Amygdala (tissue), 56 donors: ENCODE data around the gene CAP1.
"Not testable (repeated sequence)": the region's sequence is repeated elsewhere in the genome, so short reads cannot be mapped to it uniquely, and the experiment has no call there.

Experiments used
- DNase-seq, 56 donors: peaks; one replicate each; lab custom pipeline; 2025; lab: John Stamatoyannopoulos, UW

Gene CAP1, protein sequence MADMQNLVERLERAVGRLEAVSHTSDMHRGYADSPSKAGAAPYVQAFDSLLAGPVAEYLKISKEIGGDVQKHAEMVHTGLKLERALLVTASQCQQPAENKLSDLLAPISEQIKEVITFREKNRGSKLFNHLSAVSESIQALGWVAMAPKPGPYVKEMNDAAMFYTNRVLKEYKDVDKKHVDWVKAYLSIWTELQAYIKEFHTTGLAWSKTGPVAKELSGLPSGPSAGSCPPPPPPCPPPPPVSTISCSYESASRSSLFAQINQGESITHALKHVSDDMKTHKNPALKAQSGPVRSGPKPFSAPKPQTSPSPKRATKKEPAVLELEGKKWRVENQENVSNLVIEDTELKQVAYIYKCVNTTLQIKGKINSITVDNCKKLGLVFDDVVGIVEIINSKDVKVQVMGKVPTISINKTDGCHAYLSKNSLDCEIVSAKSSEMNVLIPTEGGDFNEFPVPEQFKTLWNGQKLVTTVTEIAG

GRCh38 chr1:40040511-40041465, at the start of gene CAP1:
Gene CAP1 (plus strand): TSS chr1:40040729. CDS start chr1:40059347, 18,618 bp downstream.
- peak; percentile 85 to 100 (median 97) for DNase-seq

GRCh38 chr1:39992234-39992633, 48.3 kb upstream of the CAP1 start:
- no peak for DNase-seq

DNA sequence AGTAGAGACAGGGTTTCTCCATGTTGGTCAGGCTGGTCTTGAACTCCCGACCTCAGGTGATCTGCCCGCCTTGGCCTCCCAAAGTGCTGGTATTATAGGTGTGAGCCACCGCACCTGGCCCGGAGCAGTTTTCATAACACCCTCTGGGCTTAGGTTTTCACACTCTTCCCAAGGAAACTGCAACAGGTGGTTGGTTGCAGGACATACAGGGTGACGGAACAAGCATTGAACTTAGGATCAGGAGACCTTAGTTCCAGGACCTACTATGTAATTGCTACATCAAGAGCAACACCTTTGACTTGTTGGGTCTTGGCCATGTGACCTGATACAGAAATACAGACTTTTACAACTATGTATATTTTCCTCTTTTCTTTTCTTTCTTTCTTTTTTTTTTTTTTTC, 47.6 kb upstream of the CAP1 start:
- no peak for DNase-seq

DNA sequence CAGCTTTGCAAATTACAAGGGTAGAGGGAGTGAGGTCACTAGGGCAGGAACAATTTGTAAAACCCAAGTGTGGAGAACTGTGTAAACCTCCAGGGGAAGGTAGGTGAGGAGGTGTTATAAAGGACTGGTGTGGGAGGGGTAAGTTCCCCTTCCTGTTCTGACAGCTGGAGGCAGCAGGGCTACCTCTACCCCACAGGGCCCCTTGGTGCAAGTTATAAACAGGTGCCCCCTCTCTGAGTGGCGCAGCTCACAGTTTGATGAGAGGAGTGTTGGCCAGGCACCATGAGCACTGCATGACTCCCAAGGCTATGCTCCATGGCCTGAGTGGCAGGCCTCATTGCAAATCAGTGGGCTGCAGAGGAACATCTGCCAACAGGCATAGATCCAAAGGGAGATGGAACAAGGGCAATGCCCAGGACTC, 44.5 kb upstream of the CAP1 start:
- no peak for DNase-seq

- no peak for DNase-seq
Observed at GRCh38 chr1:39996396-39997004, 44.0 kb upstream of the CAP1 start.

DNA sequence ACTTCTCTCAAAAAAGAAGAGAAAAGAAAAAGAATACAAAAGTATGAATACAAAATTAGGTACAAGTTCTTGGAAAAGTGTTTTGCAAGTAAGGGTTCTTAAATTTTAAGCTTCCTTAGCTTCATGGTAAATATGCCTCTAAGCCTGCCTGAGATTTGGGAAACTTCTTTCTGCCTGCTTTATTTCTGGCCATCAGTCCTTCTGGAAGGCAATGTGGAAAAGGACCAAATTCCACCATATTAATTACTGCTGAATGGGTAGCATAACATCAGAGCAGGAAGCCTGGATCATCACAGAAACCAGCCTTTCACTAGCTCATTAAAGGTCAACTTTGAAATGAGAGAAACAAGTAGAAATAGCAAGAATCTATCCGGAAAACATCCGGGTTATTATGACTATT, 39.1 kb upstream of the CAP1 start:
- DNase-seq: no peak

GRCh38 chr1:40003156-40004093, 37.1 kb upstream of the CAP1 start:
- no peak for DNase-seq

- DNase-seq: peak in 5 of 56 donors; percentile 5 to 61 (median 14)
Observed at GRCh38 chr1:40004857-40005256, 35.7 kb upstream of the CAP1 start.

DNA sequence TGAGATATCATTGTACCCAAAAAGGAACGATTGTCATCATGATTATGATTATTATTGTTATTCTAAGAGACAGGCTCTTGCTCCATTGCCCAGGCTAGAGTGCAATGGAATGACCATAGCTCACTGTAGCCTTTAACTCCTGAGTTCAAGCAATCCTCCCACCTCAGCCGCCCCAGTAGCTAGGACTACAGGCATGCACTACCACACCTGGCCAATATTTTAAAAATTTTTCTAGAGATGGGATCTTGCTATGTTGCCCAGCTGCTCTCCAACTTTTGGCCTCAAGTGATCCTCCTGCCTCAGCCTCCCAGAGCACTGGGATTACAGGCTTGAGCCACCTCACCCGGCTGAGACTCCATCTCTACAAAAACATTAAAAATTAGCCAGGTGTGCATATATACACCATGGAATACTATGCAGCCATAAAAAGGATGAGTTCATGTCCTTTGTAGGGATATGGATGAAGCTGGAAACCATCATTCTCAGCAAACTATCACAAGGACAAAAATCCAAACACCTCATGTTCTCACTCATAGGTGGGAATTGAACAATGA, 33.0 kb upstream of the CAP1 start:
- not testable (repeated sequence) for DNase-seq

DNA sequence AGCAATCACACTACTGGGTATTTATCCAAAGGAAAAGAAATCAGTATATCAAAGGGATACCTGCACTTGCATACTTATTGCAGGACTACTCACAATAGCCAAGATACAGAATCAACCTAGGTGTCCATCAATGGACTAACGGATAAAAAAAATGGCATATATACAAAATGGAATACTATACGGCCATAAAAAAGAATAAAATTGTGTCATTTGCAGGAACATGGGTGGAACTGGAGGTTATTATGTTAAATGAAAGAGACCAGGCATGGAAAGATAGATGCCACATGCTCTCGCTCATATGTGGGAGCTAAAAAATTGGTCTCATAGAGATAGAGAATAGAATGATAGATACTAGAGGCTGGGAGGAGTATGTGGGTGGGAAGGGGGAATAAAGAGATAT, 29.3 kb upstream of the CAP1 start:
- no peak for DNase-seq

GRCh38 chr1:40014253-40014706, 26.2 kb upstream of the CAP1 start:
- DNase-seq: no peak

GRCh38 chr1:40014812-40015594, 25.5 kb upstream of the CAP1 start:
- no peak for DNase-seq

DNA sequence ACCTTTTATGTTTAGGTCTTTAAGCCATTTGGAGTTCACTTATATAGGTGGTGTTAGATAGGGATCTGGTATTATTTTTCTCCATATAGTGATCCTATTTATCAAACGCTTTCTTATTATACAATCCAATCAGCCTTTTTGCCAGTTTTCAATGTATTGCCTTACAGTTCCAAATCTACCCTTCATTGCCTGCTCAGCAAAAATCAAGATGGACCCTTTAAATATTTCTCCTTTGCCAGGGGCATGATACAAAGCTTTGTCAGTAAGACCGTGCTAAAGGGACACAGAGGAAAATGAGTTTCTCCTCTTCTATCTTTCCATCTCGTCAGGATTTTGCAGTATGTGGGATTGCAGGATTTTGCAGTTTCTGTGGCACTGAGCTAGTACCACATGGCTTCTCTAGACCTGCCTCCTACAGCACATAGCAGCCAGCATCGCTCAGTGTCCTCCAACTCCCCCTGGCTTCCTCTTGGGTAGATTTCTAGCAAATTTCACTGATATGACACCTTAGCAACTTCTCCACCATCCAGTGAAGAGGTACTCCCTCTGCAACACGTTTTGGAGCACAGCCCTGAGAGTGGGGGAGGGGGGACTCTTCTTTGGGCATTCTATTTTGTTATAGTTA, 22.5 kb upstream of the CAP1 start:
- no peak for DNase-seq

DNA sequence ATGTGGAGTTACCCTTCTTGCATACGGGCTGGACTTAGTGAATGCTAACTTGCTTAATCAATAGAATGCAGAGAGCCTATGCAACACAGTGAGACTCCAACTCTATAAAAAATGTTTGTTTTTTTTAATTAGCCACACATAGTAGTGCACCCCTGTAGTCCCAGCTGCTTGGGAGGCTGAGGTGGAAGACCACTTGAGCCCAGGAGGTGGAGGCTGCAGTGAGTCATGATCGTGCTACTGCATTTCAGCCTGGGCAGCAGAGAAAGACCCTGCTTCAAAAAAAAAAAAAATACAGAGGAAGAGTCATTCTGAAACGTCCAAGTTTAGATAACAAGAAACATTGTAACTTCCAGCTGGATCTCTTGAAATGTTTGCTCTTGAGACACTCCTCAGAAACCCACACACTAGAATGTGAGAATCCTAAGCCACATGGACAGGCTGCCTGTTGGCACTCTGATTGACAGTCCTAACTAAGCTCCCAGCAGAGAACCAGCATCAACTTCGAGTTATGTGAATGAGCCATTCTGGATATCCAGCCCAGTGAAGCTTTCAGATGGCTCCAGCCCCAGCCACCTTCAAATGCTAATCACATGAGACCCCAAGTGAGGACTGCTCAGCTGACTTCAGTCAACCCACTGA, 20.0 kb upstream of the CAP1 start:
- DNase-seq: peak in 4 of 56 donors; percentile 9 to 26 (median 24)

- DNase-seq: no peak
Observed at GRCh38 chr1:40023379-40023944, 17.1 kb upstream of the CAP1 start.

DNA sequence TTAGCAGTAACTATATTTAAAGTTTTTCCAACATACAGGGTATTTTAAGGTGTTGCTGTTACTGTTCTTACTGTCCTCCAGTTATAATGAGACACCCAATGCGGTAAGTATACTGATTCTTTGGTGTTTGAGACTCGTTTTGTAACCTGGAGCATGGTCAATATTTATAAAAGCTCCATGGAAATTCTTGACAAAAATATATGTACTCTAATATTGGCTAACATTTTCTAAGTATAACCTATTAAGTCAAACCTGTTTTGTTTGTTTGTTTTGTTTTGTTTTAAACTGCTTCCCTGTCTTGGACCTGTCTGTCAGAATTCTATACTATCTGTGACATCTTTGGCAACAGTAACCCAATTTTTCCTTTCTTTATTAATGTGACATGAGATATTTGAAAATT, 15.9 kb upstream of the CAP1 start:
- no peak for DNase-seq

- DNase-seq: no peak
Observed at GRCh38 chr1:40027647-40028046, 12.9 kb upstream of the CAP1 start.
